ENCODE measurements around the gene RBM17.

- TF ChIP-seq CTCF (IDR thresholded peaks at IDR 0.05; ENCODE audit: low read depth, low read length, missing input control): no peak
- TF ChIP-seq ZBTB33 (IDR thresholded peaks at IDR 0.05): no peak
- TF ChIP-seq JUND (IDR thresholded peaks at IDR 0.05): no peak
- TF ChIP-seq REST (IDR thresholded peaks at IDR 0.05): no peak
- no peak for TF ChIP-seq GABPA (IDR thresholded peaks at IDR 0.05 in 1 of 2, conservative IDR thresholded peaks at IDR 0.05 in 1 of 2)
- TF ChIP-seq MAX (IDR thresholded peaks at IDR 0.05): no peak
- TF ChIP-seq EGR1 (IDR thresholded peaks at IDR 0.05; ENCODE audit: low read depth in 2 of 2): no peak
- TF ChIP-seq SP1 (IDR thresholded peaks at IDR 0.05): no peak
- TF ChIP-seq NR2F2 (IDR thresholded peaks at IDR 0.05): no peak
- no peak for TF ChIP-seq HNF4G (IDR thresholded peaks at IDR 0.05)
- TF ChIP-seq TAF1 (conservative IDR thresholded peaks at IDR 0.05): no peak
- no peak for TF ChIP-seq RAD21 (IDR thresholded peaks at IDR 0.05)
These were observed 69.4 kb downstream of the RBM17 start for GRCh38 chr10:6158276-6158675.
